Spleen (tissue), 11 donors: ENCODE results near the gene WNK1. TPM values are rescaled to one million over a fixed set of nuclear protein-coding genes. Genes with fewer than 3 reads are reported as not detected.

Experiments used
- DNase-seq: peaks from one replicate; pipeline ENCODE4 v3.0.0-alpha.2; 2020
- H3K27ac ChIP-seq, 8 donors: fragments of 200-600 bp; sonication (generic) in 7 of 8; 1 replicate in 4 of 8; 2 replicates in 4 of 8; pipeline versions ENCODE4 v1.5.0 to v1.8.0; 2016 to 2021; ENCODE audit warnings: inconsistent platforms in 4 of 8, mild to moderate bottlenecking in 4 of 8, moderate library complexity in 1 of 8
- H3K27me3 ChIP-seq, 7 donors: fragments of 200-600 bp; sonication (generic) in 6 of 7; replicated peaks in 1 of 7; 1 replicate in 4 of 7; 2 replicates in 3 of 7; pipeline versions ENCODE4 v1.5.0 to v1.8.0; 2016 to 2021; ENCODE audit warnings: inconsistent platforms in 3 of 7, mild to moderate bottlenecking in 1 of 7
- H3K36me3 ChIP-seq, 6 donors: fragments of 200-600 bp; sonication (generic) in 5 of 6; 1 replicate in 4 of 6; 2 replicates in 2 of 6; pipeline versions ENCODE4 v1.5.0 to v1.8.0; 2016 to 2021; ENCODE audit warnings: inconsistent platforms in 2 of 6
- H3K4me1 ChIP-seq, 6 donors: fragments of 200-600 bp; sonication (generic) in 5 of 6; 1 replicate in 3 of 6; 2 replicates in 3 of 6; pipeline versions ENCODE4 v1.5.0 to v1.8.0; 2016 to 2021; ENCODE audit warnings: inconsistent platforms in 3 of 6
- H3K4me3 ChIP-seq, 8 donors: fragments of 200-600 bp; sonication (generic) in 7 of 8; 1 replicate in 4 of 8; 2 replicates in 4 of 8; pipeline versions ENCODE4 v1.5.0 to v1.8.0; 2016 to 2021; ENCODE audit warnings: inconsistent platforms in 4 of 8, mild to moderate bottlenecking in 4 of 8, moderate library complexity in 2 of 8
- H3K9me3 ChIP-seq, 8 donors: fragments of 200-600 bp; sonication (generic) in 7 of 8; 1 replicate in 4 of 8; 2 replicates in 4 of 8; pipeline versions ENCODE4 v1.5.0 to v1.8.0; 2016 to 2021; ENCODE audit warnings: inconsistent platforms in 4 of 8
- POLR2A ChIP-seq, 3 donors: fragments of 450-650 bp; IDR thresholded peaks; one replicate each; pipeline ENCODE4 v1.5.1; 2017; ENCODE audit warnings: antibody characterized with exemption in 3 of 3, mild to moderate bottlenecking in 1 of 3
- POLR2AphosphoS5 ChIP-seq, 3 donors: sonication (generic); formaldehyde crosslinking; IDR thresholded peaks; one replicate each; pipeline ENCODE4 v1.5.1; 2017; ENCODE audit warnings: antibody characterized with exemption in 3 of 3
- WGBS, 5 donors: extraction: QIAGEN DNeasy Blood & Tissue Kit in 3 of 5; methylation state at CpG; one replicate each; pipeline versions ENCODE4 v1.1.5 to v1.1.7; 2013 to 2018; 5-methylcytosine and 5-hydroxymethylcytosine counted together
- intact Hi-C: fragments of 100-400 bp; cut with DNase I; formaldehyde crosslinking; loops from one replicate; pipeline ENCODE4 v1.15.0; 2023; ENCODE audit warnings: low total_unique reads
- polyA plus RNA-seq, 3 donors: library from polyadenylated mRNA; stranded (reverse); fragments of 200-250 nt; gene quantifications; one replicate each; pipeline ENCODE4 v1.2.1, GENCODE V29; 2013
- total RNA-seq, 7 donors: library from RNA; depleted of rRNA in 3 of 7; stranded (reverse); fragments of >200 nt in 3 of 7; fragmentation: NEBNext Ultra II Directional in 4 of 7; extraction: Animal tissue kit (Norgen Biotek cat#: 25700) in 4 of 7; gene quantifications; one replicate each; pipeline versions ENCODE4 v1.1.0 to v1.2.1, GENCODE V29; 2016 to 2021
- TF ChIP-seq, protein P1 (sequence below), 11 experiments: fragments of 200-600 bp in 7 of 11; fragments of 450-650 bp in 4 of 11; sonication (generic) in 4 of 11; IDR thresholded peaks in 8 of 11; conservative IDR thresholded peaks in 3 of 11; 1 replicate in 7 of 11; 2 replicates in 4 of 11; pipeline versions ENCODE4 v1.4.0 to v1.8.0; 2016 to 2021; ENCODE audit warnings: antibody characterized with exemption in 11 of 11, inconsistent platforms in 4 of 11, mild to moderate bottlenecking in 1 of 11
- donor health status: healthy with polysubstance abuse.
- donor health status: DM: no; HTN: no; CAD: no; lungs with moderate emphysema.
- donor health status: DM: no; HTN: no; CAD: no.
- donor health status: Bipolar disorder and iron deficiency.
- donor health status: healthy.
- donor health status: DM: no; HTN: no; CAD: no.
- donor health status: DM: yes; HTN: yes; CAD: no.

The WNK1 gene
- total and polyA plus RNA-seq, 10 donors: 8.8 to 261 (median 202) TPM

DNA sequence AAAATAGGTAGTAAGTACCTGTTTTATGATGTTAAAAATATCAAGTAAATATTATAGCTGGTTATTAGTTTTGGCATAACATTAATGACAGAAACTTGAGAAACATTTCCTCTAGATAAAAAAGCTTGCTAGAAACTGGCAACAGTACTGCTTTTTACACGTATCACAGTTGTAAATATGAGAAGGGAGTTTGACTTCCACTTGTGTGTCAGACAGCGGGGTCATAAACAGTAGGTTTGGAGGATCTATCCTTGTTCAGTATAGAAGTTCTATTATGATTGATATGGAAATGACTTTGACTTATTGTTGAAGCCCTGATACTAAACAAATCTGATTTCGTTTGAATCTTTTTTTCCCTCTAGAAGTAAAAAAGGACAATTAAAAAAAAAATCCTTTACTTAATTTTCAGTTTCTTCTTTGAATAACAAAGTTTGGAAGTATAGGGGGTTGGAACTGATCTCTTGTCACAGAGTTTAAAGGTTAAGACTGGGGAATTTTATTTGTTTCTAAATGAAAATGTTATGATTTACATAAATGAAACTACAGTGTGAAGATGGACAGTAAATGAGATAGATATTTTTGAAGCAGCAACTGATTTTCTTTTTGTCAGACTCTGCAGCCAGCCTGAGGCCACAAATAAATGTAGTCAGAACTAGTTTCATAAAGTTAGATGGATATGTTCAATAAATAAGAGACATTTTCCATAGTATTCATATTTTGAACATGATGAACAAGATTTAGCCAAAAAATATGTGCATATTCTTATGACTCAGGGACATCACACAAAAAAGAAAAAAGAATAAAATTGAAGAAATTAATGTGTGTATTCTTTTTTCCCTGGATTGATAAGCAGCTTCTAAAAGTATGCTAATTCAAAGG lies 50.1 kb downstream of the WNK1 start:
- Histone ChIP-seq H3K27ac (no peak overlapping the region), H3K4me1 (peaks cover 19 to 100% (median 81%) of the 10 kb centered on the region in 6 donors), H3K9me3 (no peaks in the 10 kb centered on the region), H3K4me3 (no peak overlapping the region), H3K36me3 (no peaks in the 10 kb centered on the region), H3K27me3 (no peaks in the 10 kb centered on the region)
- no peak for TF ChIP-seq POLR2AphosphoS5 (IDR thresholded peaks at IDR 0.05)
- TF ChIP-seq, protein P1, sequence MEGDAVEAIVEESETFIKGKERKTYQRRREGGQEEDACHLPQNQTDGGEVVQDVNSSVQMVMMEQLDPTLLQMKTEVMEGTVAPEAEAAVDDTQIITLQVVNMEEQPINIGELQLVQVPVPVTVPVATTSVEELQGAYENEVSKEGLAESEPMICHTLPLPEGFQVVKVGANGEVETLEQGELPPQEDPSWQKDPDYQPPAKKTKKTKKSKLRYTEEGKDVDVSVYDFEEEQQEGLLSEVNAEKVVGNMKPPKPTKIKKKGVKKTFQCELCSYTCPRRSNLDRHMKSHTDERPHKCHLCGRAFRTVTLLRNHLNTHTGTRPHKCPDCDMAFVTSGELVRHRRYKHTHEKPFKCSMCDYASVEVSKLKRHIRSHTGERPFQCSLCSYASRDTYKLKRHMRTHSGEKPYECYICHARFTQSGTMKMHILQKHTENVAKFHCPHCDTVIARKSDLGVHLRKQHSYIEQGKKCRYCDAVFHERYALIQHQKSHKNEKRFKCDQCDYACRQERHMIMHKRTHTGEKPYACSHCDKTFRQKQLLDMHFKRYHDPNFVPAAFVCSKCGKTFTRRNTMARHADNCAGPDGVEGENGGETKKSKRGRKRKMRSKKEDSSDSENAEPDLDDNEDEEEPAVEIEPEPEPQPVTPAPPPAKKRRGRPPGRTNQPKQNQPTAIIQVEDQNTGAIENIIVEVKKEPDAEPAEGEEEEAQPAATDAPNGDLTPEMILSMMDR (IDR thresholded peaks at IDR 0.05 in 8 of 11, conservative IDR thresholded peaks at IDR 0.05 in 3 of 11): no peak
- TF ChIP-seq POLR2A (IDR thresholded peaks at IDR 0.05): no peak
- intact Hi-C loops: loop anchor here (10.0 kb wide), 1 partner anchor 48 kb away; the partner anchor contains the start of gene WNK1
- 31 to 61% (median 53%) methylated on average over 3 of the region's 3 CpGs for whole genome bisulfite sequencing, 5 donors
- DNase-seq: no peak

DNA sequence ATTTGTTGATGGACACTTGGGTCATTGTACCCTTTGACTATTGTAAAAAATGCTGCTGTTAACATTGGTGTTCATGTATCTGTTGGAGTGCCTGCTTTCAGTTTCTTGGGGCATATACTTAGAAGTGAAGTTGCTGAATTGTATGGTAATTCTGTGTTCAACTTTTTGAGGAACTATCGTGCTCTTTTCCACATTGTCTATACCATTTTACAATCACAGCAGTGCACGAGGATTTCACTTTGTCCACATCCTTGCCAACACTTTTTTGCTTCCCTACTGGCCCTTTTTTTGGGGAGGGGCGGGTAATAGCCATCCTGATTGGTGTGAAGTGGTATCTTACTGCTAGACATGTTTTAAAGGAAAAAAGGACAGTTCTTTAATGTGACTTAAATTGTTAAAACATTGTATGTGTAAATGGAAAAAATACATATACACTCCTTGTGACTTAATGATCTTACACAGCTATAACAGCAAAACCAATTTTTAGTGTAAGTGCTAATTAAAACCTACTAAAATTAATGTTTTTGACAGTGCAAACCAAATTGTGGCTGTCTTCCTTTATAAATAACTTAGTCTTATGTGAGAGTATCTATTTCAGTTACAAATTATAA lies 52.7 kb downstream of the WNK1 start:
- intact Hi-C loops: loop anchor here (10.0 kb wide), 1 partner anchor 50 kb away; the partner anchor contains the start of gene WNK1
- Histone ChIP-seq H3K4me1 (peaks cover 19 to 100% (median 86%) of the 10 kb centered on the region in 6 donors), H3K27me3 (no peaks in the 10 kb centered on the region), H3K9me3 (no peaks in the 10 kb centered on the region), H3K27ac (peak overlapping the region in 3 of 8 donors; percentile 22 to 30 (median 22)), H3K36me3 (no peaks in the 10 kb centered on the region), H3K4me3 (no peak overlapping the region)
- 37 to 49% (median 46%) methylated on average over 3 of the region's 3 CpGs for WGBS, 5 donors
- TF ChIP-seq POLR2A (IDR thresholded peaks at IDR 0.05): no peak
- TF ChIP-seq POLR2AphosphoS5 (IDR thresholded peaks at IDR 0.05): no peak
- no peak for DNase-seq

DNA sequence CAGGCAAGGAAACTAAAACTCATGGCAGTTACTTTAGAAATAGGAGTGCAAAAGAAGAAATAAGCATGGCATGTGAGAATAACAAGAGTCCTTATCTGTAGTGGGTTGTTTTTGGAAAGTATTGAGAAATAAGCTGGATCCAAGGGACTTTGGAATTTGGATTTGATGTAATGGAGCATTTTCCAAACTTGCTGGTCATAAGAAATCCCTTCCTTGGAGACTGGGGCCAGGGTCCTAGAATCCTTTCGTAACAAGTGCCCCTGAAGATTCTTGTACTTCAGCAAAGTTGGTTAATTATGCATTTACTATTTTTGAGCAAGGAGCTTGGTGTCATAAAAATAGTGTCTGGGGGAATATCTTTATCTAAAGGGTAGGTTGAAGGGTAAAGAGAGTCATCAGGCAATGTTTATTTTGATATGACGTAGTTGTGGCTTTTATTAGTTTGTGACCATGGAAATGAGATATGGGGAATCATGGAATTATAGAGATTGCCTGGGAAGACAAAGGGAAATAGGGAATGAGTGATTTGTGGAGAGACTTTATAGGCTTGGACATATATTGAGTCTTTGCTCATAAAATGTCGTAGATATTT lies 53.9 kb downstream of the WNK1 start:
- Histone ChIP-seq H3K27ac (peak overlapping the region in 3 of 8 donors; percentile 43 to 71 (median 62)), H3K9me3 (no peaks in the 10 kb centered on the region), H3K27me3 (no peaks in the 10 kb centered on the region), H3K4me1 (peaks cover 29 to 100% (median 88%) of the 10 kb centered on the region in 6 donors), H3K36me3 (no peaks in the 10 kb centered on the region), H3K4me3 (no peak overlapping the region)
- TF ChIP-seq POLR2AphosphoS5 (IDR thresholded peaks at IDR 0.05) (no peak), POLR2A (IDR thresholded peaks at IDR 0.05) (no peak)
- TF ChIP-seq, protein P1 (IDR thresholded peaks at IDR 0.05 in 8 of 11, conservative IDR thresholded peaks at IDR 0.05 in 3 of 11): no peak
- DNase-seq: no peak
- 84 to 97% (median 90%) methylated on average over 3 of the region's 3 CpGs for WGBS, 5 donors
- intact Hi-C loops: loop anchor here (10.0 kb wide), 1 partner anchor 51 kb away; the partner anchor contains the start of gene WNK1

DNA sequence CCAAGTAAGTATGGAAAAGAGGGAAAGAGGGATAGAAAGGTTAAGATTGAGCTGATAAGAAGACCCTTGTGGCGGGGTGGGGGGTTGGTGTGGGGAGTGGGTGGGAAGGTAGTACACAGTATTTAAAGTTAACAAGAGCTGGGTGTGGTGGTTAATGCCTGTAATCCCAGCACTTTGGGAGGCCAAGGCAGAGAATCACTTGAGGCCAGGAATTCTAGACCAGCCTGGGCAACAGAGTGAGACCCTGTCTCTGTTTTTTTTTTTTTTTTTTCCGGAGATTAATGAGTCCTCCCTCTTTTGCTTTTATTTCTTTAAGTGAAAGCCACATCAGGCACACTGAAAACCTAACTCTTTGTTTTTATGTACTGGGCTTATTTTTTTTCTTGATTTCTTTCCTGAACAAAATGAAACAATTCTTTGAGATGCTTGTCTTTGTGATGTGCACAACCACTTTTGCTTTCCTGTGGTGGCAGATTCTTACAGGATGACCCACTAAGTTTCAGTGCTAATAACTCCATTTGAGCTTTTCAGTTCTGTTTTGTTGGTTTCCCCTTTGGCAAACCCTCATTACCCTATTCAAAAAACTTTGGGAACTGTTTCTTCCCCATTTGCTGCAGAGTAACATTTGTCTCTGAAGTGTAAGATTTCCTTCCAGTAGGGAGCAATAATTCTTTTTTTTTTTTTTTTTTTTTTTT lies 54.8 kb downstream of the WNK1 start:
- no peaks in the 10 kb centered on the region for H3K27me3 ChIP-seq
- no peak for DNase-seq
- 57 to 67% (median 62%) methylated on average over 2 of the region's 2 CpGs for WGBS, 5 donors
- H3K36me3 ChIP-seq: no peaks in the 10 kb centered on the region
- no peak overlapping the region for H3K4me3 ChIP-seq
- TF ChIP-seq POLR2AphosphoS5 (IDR thresholded peaks at IDR 0.05) (no peak), POLR2A (IDR thresholded peaks at IDR 0.05) (no peak)
- TF ChIP-seq, protein P1 (IDR thresholded peaks at IDR 0.05 in 8 of 11, conservative IDR thresholded peaks at IDR 0.05 in 3 of 11): no peak
- no peaks in the 10 kb centered on the region for H3K9me3 ChIP-seq
- H3K27ac ChIP-seq: peak overlapping the region in 6 of 8 donors; percentile 9 to 71 (median 52)
- peaks cover 25 to 100% (median 86%) of the 10 kb centered on the region in 6 donors for H3K4me1 ChIP-seq
- intact Hi-C loops: loop anchor here (10.0 kb wide), 1 partner anchor 52 kb away; the partner anchor contains the start of gene WNK1
